Thoracic aorta (tissue), 2 donors: ENCODE data around the gene VWA8. TPM values are rescaled to one million over a fixed set of nuclear protein-coding genes. Genes with fewer than 3 reads are reported as not detected.

Source experiments
- ATAC-seq: fragments of 150-250 bp; one replicate; pipeline ENCODE4 v1.8.0; 2017; ENCODE audit warnings: low read depth; ENCODE audit not compliant: insufficient number of reproducible peaks, low FRiP score
- DNase-seq: peaks from one replicate; pipeline ENCODE4 v3.0.0-alpha.2; 2020; ENCODE audit warnings: low spot score
- H3K27ac ChIP-seq, 2 donors: fragments of 200-600 bp; sonication (generic); 1 replicate in 1 of 2; 2 replicates in 1 of 2; pipeline ENCODE4 v1.5.1; 2016; ENCODE audit warnings: mild to moderate bottlenecking in 2 of 2, moderate library complexity in 2 of 2
- H3K27me3 ChIP-seq: fragments of 200-600 bp; sonication (generic); replicated peaks from 2 replicates; pipeline ENCODE4 v1.6.0; 2016; ENCODE audit warnings: mild to moderate bottlenecking; ENCODE audit not compliant: insufficient read depth
- H3K36me3 ChIP-seq: fragments of 200-600 bp; sonication (generic); one replicate; pipeline ENCODE4 v1.5.1; 2016
- H3K4me1 ChIP-seq, 2 donors: fragments of 200-600 bp; sonication (generic); 1 replicate in 1 of 2; 2 replicates in 1 of 2; pipeline versions ENCODE4 v1.5.1 to v1.6.0; 2016; ENCODE audit warnings: low read depth in 2 of 2, mild to moderate bottlenecking in 1 of 2; ENCODE audit not compliant: control insufficient read depth in 1 of 2
- H3K4me3 ChIP-seq: fragments of 200-600 bp; sonication (generic); 2 replicates; pipeline ENCODE4 v1.5.1; 2016; ENCODE audit warnings: mild to moderate bottlenecking
- H3K9me3 ChIP-seq: fragments of 200-600 bp; sonication (generic); 2 replicates; pipeline ENCODE4 v1.5.1; 2016
- total RNA-seq, 2 donors: library from RNA; depleted of rRNA; stranded (reverse); fragments of >200 nt; gene quantifications; one replicate each; pipeline versions ENCODE4 v1.1.0 to v1.2.3, GENCODE V29; 2016
- TF ChIP-seq, protein P1 (sequence below): fragments of 200-600 bp; sonication (generic); IDR thresholded peaks from one replicate; pipeline ENCODE4 v1.5.1; 2019; ENCODE audit warnings: antibody characterized with exemption

Gene VWA8
- total RNA-seq, 2 donors from 2014 or later, result 19.8 to 25.3 TPM

DNA sequence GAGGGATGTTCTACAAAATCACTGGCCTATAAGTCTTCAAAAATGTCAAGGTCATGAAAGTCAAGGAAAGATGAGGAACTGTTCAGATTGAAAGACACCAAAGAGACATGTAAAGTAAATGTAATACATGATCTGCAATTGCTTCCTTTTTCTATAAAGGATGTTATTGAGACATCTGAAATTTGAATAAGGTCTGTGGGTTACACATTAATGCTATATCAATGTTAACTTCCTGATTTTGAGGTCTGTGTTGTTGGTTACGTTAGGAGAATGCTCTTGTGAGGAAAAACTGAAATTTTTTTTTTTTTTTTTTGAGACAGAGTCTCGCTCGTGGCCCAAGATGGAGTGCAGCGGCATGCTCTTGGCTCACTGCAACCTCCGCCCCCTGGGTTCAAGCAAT lies 306.1 kb downstream of the VWA8 start:
- Histone ChIP-seq H3K4me1 (peaks cover 3 to 12% of the 10 kb centered on the region in 2 donors), H3K36me3 (no peaks in the 10 kb centered on the region), H3K27ac (no peak overlapping the region), H3K9me3 (no peaks in the 10 kb centered on the region), H3K4me3 (no peak overlapping the region), H3K27me3 (no peaks in the 10 kb centered on the region)
- TF ChIP-seq, protein P1, sequence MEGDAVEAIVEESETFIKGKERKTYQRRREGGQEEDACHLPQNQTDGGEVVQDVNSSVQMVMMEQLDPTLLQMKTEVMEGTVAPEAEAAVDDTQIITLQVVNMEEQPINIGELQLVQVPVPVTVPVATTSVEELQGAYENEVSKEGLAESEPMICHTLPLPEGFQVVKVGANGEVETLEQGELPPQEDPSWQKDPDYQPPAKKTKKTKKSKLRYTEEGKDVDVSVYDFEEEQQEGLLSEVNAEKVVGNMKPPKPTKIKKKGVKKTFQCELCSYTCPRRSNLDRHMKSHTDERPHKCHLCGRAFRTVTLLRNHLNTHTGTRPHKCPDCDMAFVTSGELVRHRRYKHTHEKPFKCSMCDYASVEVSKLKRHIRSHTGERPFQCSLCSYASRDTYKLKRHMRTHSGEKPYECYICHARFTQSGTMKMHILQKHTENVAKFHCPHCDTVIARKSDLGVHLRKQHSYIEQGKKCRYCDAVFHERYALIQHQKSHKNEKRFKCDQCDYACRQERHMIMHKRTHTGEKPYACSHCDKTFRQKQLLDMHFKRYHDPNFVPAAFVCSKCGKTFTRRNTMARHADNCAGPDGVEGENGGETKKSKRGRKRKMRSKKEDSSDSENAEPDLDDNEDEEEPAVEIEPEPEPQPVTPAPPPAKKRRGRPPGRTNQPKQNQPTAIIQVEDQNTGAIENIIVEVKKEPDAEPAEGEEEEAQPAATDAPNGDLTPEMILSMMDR, result no peak
- no peak for ATAC-seq
- DNase-seq, result no peak

DNA sequence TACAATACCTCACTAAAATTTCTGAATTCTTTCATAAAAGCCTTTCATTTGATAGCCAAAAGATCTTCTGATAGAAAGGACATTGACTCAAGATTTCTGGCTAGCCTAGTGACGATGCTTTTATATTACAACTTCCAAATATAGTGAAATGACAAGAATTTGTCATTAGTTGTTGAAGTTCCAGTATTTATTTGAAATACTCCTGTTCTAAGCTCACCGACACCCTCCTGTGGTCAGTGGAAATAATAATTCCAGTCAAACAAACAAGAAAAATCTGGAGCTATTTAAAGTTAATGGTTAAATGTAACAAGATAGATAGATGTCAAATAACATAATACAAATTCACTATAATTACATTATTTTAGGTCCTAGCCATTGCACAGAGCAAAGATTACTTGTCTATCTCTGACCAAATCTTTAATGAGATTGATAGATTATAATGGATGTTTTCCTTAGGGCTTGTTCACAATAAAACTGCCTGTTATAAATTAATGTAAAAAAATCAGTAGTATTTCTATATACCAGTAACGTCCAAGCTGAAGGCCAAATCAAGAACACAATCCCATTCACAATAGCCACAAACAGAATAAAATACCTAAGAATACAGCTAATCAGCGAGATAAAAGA lies 308.1 kb downstream of the VWA8 start:
- TF ChIP-seq, protein P1, result peak; percentile 68
- DNase-seq (no peak), ATAC-seq (no peak)
- H3K36me3 ChIP-seq, result no peaks in the 10 kb centered on the region
- H3K4me1 ChIP-seq, result peaks cover 0 to 23% of the 10 kb centered on the region in 2 donors
- no peaks in the 10 kb centered on the region for H3K27me3 ChIP-seq
- H3K27ac ChIP-seq, result no peak overlapping the region
- H3K9me3 ChIP-seq, result no peaks in the 10 kb centered on the region
- H3K4me3 ChIP-seq, result no peak overlapping the region

DNA sequence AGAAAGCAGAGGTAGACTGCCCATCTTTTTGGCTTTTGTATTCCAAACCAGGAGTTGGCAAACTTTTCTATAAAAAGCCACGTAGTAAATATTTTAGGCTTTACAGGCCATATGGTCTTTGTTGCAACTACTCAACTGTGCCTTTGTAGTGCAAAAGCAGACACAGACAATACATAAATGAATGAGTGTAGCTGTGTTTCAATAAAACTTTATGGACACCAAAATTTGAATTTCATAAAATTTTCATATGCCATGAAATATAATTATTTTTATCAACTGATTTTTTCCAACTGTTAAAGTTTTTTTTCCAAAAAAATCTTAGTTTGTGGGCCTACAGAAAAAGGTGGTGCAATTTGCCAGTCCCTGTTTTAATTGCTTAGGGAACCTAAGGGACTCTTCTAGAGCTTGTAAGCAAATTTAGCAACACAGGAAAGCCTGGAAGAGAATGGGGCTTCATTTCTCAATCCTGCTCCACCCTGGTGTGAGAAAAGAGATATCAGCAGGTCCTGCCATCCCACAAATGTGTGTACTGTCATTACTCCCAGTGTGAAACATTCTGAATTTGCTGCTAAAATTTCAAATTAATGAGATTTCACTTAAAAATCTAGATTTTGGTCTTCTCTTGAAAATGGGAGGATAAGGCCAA lies 309.4 kb downstream of the VWA8 start:
- TF ChIP-seq, protein P1, result no peak
- DNase-seq, result no peak
- no peak for ATAC-seq
- Histone ChIP-seq H3K9me3 (no peaks in the 10 kb centered on the region), H3K4me3 (no peak overlapping the region), H3K4me1 (peaks cover 9 to 34% of the 10 kb centered on the region in 2 donors), H3K36me3 (no peaks in the 10 kb centered on the region), H3K27ac (no peak overlapping the region), H3K27me3 (no peaks in the 10 kb centered on the region)

DNA sequence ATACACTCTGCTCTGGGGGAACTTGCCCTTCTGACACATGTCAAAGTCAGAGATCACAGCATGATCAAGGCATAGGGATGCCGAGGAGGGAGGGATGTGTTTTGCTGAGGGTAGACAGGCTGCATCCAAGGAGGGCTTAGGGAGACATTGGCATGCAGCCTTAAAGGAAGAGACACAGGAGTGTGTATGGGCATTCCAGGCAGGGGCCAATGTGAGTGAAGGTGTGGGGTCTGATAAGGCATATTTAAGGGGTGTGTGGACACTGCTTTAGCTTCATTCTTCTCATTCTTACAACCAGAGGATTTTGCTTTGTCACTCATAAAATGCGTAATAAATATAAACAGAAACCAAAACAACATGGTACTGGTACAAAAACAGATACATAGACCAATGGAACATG lies 310.2 kb downstream of the VWA8 start:
- no peak for ATAC-seq
- peaks cover 17 to 42% of the 10 kb centered on the region in 2 donors for H3K4me1 ChIP-seq
- no peak overlapping the region for H3K27ac ChIP-seq
- TF ChIP-seq, protein P1, result no peak
- H3K4me3 ChIP-seq, result no peak overlapping the region
- H3K36me3 ChIP-seq, result no peaks in the 10 kb centered on the region
- H3K9me3 ChIP-seq, result no peaks in the 10 kb centered on the region
- DNase-seq, result no peak
- no peaks in the 10 kb centered on the region for H3K27me3 ChIP-seq

DNA sequence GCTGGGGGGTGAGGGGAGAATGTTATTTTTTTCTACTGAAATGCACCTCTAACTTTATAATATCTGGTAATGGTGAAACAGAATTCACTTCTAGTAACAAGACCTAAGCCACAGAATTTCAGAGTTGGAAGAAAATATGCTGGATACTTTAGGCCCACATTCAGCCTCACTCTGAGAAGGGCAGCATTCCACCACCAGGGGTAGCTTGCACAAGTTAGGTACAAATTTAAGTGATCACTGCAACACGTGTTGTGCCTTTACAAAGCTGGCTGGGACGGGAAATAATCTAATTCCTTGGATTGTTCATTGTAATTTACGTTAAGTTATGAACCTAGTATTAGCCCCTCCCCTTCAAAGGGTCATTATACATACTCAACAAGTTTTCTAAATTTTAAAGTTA lies 311.2 kb downstream of the VWA8 start:
- Histone ChIP-seq H3K27me3 (no peaks in the 10 kb centered on the region), H3K9me3 (no peaks in the 10 kb centered on the region), H3K27ac (no peak overlapping the region), H3K4me1 (peaks cover 17 to 53% of the 10 kb centered on the region in 2 donors), H3K4me3 (no peak overlapping the region), H3K36me3 (no peaks in the 10 kb centered on the region)
- DNase-seq (no peak), ATAC-seq (no peak)
- TF ChIP-seq, protein P1, result no peak
